ENCODE measurements around the gene ACTA1. TPM values are rescaled to one million over a fixed set of nuclear protein-coding genes. Genes with fewer than 3 reads are reported as not detected.
"Not testable (repeated sequence)": the region's sequence is repeated elsewhere in the genome, so short reads cannot be mapped to it uniquely, and the experiment has no call there.

The ACTA1 gene
- total RNA-seq (ENCODE audit: insufficient read depth, low replicate concordance) = 4.6 TPM

- no peak for DNase-seq (ENCODE audit: low spot score)
Observed at GRCh38 chr1:229434005-229434640, at the start of gene ACTA1. Gene ACTA1, minus strand, starts transcription at chr1:229434094. Its CDS starts 979 bp downstream, at chr1:229433115.

DNA sequence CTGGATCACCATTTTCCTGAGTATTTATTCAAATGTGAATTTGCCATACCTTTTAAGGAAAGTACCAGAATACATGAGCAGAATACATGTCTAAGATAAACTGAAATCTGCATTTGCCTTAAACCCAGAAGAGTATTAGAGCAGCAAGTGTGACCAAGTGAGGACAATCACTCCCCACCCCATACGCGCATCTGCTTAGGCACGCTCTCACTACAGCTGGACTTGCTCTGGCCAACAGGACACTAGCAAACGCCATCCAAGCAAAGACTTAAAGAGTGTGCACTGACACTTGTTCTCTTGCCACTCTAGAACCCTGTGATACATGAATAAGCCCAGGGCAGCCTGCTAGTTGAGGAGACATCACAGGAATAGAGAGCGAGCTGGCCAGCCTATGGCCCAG lies 48.6 kb upstream of the ACTA1 start:
- DNase-seq (ENCODE audit: low spot score) = no peak

DNA sequence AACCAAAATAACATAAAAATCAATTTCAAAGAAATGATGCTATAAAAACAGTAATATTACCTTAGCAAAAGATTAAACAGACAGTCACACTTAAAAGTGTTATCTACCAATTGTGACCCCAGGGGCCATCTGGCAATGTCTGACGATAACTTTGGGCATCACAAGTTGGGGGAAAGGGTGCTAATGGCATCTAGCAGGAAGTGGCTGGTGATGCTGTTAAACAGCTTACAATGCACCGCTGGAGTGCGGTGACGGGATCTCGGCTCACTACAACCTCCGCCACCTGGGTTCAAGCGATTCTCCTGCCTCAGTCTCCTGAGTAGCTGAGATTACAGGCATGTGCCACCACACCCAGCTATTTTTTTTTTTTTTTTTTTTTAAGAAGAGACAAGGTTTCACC lies 46.6 kb upstream of the ACTA1 start:
- no peak for DNase-seq (ENCODE audit: low spot score)

DNA sequence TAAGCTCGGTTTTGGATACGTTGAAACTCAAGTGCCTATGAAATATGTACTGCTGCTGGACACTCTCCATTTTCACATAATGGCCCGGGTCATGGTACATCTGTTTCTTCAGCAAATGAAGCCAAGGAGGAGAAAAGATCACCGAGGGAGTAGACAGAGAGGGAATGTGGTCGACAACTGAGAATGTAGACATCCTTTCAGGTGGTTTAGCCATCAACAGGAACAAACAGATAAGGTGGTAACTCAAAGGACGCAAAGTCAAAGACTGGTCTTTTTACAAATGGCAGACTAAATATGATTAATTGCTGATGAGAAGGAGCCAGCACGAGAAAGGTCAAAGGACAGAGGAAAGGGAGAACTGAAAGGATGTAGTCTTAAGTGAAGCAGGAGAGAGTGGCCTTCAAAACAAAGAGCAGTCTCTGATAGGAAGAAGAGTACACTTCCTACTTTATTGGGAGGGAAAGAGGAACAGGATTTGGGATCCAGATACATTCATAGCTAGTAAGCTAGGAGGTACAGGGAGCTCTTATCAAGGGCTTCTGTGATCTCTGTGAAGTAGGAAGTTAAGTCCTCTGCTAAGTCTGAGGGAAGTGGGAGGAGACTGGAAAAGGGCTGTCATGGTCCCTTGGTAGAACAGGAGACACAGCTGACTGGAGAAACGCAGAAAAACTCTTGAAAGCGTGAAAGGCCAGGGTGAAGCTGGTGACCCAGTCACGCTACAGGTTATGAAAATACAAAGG lies 45.9 kb upstream of the ACTA1 start:
- DNase-seq (ENCODE audit: low spot score) = peak; percentile 5

- no peak for DNase-seq (ENCODE audit: low spot score)
Observed at GRCh38 chr1:229478852-229479251, 45.0 kb upstream of the ACTA1 start.

GRCh38 chr1:229475859-229476258 lies 42.0 kb upstream of the ACTA1 start:
- DNase-seq (ENCODE audit: low spot score) = not testable (repeated sequence)

DNA sequence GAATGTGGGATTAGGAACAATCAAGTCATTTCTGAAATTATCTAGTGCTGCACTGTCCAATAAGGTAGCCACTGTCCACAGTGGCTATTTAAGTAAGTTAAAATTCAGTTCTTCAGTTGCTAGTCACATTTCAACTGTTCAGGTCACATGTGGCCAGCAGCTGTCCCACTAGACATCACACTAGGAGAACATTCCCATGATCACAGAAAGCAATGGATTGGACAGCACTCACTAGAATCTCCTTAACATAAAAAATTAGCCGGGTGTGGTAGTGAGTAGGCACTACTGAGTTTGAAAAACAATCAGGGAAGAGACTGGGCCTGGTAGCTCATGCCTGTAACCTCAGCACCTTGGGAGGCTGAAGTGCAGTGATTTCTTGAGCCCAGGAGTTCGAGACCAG lies 40.6 kb upstream of the ACTA1 start:
- no peak for DNase-seq (ENCODE audit: low spot score)

DNA sequence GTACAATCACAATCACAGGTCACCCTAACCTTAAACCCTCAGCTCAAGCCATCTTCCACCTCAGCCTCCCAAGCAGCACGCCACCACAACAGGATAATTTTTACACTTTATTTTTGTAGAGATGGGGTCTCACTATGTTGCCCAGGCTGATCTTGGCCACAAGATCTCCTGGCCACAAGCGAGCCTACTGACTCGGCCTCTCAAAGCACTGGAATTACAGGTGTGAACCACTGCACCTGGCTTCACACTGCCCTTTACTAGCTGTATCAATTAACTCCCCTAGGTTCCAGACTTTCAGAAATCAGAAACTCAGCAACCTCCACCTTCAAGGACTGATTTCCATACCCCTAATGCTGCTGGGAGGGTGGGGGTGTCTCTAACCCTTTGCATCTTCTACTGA lies 37.3 kb upstream of the ACTA1 start:
- no peak for DNase-seq (ENCODE audit: low spot score)

DNA sequence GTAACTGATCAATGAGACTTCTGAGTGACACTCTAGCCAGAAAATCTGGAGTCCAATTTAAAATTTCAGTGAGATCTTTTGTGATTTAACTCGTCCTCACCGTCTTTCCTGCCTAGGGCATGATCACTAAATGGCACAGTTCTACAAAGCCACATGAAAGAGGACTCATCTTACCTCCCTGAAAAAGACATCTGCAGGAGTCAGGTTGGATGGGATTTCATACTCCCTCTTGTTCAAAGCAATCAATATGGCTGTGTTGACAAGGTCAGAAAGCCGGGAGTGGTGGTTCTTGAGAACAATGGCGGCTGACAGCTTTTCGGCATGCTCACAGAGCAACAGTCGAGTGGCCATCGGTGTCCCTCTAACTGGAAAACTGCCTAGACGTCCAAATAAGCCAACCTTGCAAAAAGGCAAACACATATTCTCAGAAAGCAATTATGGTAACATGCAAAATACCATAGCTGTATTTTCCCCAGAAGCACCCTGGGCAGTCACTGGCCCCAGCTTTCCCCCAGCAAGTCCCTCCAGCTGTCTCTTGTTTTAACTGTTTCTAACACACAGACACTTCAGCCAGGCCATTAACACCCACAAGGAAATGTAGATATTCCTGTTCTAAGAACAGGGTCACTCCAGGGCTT lies 36.6 kb upstream of the ACTA1 start:
- no peak for DNase-seq (ENCODE audit: low spot score)

GRCh38 chr1:229466887-229467286 lies 33.0 kb upstream of the ACTA1 start:
- no peak for DNase-seq (ENCODE audit: low spot score)

DNA sequence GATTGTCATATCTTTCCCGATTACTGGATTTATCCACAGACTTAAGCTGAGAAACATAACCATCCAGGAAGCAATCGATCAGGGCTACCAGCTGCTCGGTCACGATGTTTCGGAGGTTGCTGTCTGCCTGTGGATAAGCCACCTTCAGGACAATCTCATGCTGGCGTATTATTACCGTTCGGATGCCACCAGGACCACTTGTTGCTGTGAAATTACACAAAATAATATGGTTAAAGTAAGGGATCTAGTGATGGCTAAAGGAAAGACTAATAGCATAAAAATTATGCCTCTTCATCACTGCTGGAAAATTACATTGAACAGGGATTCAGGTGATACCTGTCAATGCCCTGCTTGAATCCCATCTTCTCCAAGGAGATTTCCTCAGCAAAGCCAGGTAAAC lies 30.8 kb upstream of the ACTA1 start:
- no peak for DNase-seq (ENCODE audit: low spot score)

- no peak for DNase-seq (ENCODE audit: low spot score)
Observed at GRCh38 chr1:229461032-229461668, 27.3 kb upstream of the ACTA1 start.

- no peak for DNase-seq (ENCODE audit: low spot score)
Observed at GRCh38 chr1:229459815-229460214, 25.9 kb upstream of the ACTA1 start.

GRCh38 chr1:229457436-229457835 lies 23.5 kb upstream of the ACTA1 start:
- no peak for DNase-seq (ENCODE audit: low spot score)

DNA sequence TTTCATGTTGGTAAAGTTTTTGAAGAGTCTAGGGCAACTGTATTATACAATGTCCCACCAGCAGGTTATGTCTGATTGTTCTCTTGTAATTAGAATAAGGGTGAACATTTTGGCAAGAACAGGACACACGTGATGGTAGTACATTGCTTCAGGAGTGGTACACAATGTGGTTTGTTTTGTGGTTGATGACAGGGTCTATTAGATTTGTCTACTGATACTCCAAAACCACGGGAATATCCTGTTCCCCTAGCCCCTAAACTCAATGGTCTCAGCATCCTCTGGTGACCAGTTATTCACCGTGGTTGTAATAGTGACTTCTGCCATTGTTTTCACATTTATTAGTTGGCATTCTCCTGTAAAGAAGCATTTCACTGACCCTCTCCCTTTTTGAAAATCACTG lies 22.1 kb upstream of the ACTA1 start:
- no peak for DNase-seq (ENCODE audit: low spot score)

GRCh38 chr1:229454056-229454455 lies 20.2 kb upstream of the ACTA1 start:
- DNase-seq (ENCODE audit: low spot score) = peak; percentile 19

DNA sequence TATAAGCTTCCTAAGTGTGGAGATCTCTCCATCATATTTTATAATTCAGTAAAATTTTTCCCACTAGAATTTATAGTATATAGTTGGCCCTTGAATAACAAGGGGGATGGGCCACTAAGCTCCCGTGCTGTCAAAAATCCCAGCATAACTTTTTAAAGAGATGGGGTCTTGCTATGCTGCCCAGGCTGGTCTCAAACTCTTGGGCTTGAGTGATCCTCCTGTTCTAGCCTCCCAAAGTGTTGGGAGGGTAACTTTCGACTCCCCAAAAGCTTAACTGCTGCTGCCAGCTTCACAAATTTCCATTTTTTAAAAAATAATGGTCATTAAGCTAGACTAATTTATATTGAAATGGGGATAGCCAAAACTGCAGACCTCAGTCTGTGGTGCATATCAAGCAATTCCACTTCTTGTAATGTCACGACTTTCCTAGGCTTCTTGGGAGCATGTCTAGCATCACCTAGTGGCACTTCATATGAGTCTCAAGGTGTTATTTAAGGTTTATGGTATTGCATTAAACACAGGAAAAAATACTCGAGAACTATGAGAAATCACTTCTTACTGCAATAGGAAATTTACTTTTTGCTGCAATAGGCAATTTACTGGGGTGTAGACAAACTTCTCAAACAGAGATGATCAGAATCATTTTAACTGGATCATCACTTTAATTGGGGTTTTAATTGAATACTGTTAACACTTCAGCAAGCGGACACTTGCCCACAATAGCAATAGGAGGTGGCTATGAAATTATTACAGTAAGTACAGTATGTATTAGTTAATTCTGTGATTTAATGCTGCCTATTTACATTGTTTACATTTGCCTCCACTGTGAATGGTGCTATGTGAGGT lies 19.3 kb upstream of the ACTA1 start:
- DNase-seq (ENCODE audit: low spot score) = no peak

- peak; percentile 18 for DNase-seq (ENCODE audit: low spot score)
Observed at GRCh38 chr1:229448845-229449244, 15.0 kb upstream of the ACTA1 start.

DNA sequence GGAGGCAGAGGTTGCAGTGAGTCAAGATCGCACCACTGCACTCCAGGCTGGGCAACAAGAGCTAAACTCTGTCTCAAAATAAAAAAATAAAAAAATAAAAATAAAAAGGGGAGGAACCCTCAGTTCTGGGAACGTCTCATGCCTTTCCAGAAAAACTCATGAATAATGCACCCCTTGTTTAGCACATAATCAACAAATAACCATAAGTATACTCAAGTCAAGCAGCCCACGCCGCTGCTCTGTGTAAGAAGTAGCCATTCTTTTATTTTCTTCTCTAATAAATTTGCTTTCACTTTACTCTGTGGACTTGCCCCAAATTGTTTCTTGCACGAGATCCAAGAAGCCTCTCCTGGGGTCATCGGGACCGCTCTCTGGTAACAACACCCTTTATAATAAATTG lies 14.5 kb upstream of the ACTA1 start:
- DNase-seq (ENCODE audit: low spot score) = no peak

- no peak for DNase-seq (ENCODE audit: low spot score)
Observed at GRCh38 chr1:229447809-229448252, 13.9 kb upstream of the ACTA1 start.

- DNase-seq (ENCODE audit: low spot score) = no peak
Observed at GRCh38 chr1:229445828-229446227, 11.9 kb upstream of the ACTA1 start.

Measured in umbilical cord (tissue), 2 donors.